HL-60 (cell line): ENCODE measurements around the gene DCAF10.

Source experiments
- GABPA ChIP-seq: IDR thresholded peaks from 2 replicates; pipeline ENCODE4 v1.6.1; 2012; ENCODE audit warnings: low read depth
- POLR2AphosphoS5 ChIP-seq: IDR thresholded peaks from 2 replicates; pipeline ENCODE4 v1.6.1; 2012; ENCODE audit warnings: low read depth
- TF ChIP-seq, protein P1 (sequence below): IDR thresholded peaks from one replicate; pipeline ENCODE4 v1.5.1; 2011; ENCODE audit warnings: low read length, control low read depth, inconsistent platforms; ENCODE audit not compliant: insufficient read depth
- TF ChIP-seq, protein P2 (sequence below): IDR thresholded peaks from 2 replicates; pipeline ENCODE4 v1.6.1; 2012; ENCODE audit warnings: low read depth; ENCODE audit not compliant: insufficient replicate concordance

DNA sequence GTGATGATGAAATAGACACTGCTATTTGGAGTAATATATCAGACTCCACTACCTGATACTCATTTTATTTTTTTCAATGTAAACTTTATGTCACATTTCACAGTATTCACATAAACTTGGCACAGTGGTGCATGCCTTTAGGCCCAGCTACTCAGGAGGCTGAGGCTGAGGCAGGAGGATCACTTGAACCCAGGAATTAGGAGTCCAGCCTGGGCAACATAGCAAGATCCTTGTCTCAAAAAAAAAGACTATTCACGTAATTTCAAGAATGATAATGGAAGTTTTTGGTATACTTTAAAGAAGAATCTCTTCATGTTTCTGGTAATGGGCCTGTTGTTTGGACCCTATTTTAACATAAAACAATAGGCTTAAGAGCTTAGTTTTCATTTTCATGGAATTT, 56.0 kb downstream of the DCAF10 start:
- TF ChIP-seq POLR2AphosphoS5 (no peak), GABPA (no peak)
- TF ChIP-seq, protein P1, sequence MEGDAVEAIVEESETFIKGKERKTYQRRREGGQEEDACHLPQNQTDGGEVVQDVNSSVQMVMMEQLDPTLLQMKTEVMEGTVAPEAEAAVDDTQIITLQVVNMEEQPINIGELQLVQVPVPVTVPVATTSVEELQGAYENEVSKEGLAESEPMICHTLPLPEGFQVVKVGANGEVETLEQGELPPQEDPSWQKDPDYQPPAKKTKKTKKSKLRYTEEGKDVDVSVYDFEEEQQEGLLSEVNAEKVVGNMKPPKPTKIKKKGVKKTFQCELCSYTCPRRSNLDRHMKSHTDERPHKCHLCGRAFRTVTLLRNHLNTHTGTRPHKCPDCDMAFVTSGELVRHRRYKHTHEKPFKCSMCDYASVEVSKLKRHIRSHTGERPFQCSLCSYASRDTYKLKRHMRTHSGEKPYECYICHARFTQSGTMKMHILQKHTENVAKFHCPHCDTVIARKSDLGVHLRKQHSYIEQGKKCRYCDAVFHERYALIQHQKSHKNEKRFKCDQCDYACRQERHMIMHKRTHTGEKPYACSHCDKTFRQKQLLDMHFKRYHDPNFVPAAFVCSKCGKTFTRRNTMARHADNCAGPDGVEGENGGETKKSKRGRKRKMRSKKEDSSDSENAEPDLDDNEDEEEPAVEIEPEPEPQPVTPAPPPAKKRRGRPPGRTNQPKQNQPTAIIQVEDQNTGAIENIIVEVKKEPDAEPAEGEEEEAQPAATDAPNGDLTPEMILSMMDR, result no peak
- TF ChIP-seq, protein P2, sequence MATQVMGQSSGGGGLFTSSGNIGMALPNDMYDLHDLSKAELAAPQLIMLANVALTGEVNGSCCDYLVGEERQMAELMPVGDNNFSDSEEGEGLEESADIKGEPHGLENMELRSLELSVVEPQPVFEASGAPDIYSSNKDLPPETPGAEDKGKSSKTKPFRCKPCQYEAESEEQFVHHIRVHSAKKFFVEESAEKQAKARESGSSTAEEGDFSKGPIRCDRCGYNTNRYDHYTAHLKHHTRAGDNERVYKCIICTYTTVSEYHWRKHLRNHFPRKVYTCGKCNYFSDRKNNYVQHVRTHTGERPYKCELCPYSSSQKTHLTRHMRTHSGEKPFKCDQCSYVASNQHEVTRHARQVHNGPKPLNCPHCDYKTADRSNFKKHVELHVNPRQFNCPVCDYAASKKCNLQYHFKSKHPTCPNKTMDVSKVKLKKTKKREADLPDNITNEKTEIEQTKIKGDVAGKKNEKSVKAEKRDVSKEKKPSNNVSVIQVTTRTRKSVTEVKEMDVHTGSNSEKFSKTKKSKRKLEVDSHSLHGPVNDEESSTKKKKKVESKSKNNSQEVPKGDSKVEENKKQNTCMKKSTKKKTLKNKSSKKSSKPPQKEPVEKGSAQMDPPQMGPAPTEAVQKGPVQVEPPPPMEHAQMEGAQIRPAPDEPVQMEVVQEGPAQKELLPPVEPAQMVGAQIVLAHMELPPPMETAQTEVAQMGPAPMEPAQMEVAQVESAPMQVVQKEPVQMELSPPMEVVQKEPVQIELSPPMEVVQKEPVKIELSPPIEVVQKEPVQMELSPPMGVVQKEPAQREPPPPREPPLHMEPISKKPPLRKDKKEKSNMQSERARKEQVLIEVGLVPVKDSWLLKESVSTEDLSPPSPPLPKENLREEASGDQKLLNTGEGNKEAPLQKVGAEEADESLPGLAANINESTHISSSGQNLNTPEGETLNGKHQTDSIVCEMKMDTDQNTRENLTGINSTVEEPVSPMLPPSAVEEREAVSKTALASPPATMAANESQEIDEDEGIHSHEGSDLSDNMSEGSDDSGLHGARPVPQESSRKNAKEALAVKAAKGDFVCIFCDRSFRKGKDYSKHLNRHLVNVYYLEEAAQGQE, result no peak
